HG02870 (cell line): ENCODE measurements around the gene NACC1.
"Not testable (repeated sequence)": the region's sequence is repeated elsewhere in the genome, so short reads cannot be mapped to it uniquely, and the experiment has no call there.

Experiments used
- ATAC-seq: cut with Tn5 transposase; IDR thresholded peaks from one replicate; pipeline ENCODE4 v1.9.1; 2021; ENCODE audit warnings: mild to moderate bottlenecking, moderate library complexity; ENCODE audit not compliant: unreplicated experiment

Gene NACC1

GRCh38 chr19:13160557-13160956, 42.5 kb downstream of the NACC1 start:
- ATAC-seq: no peak

- ATAC-seq: no peak
These were observed 44.9 kb downstream of the NACC1 start for GRCh38 chr19:13162724-13163608.

GRCh38 chr19:13163609-13164342, 45.7 kb downstream of the NACC1 start:
- ATAC-seq: no peak

- no peak for ATAC-seq
These were observed 46.5 kb downstream of the NACC1 start for GRCh38 chr19:13164343-13165161.

GRCh38 chr19:13165162-13165997, 47.3 kb downstream of the NACC1 start:
- ATAC-seq: no peak

GRCh38 chr19:13166151-13166550, 48.1 kb downstream of the NACC1 start:
- not testable (repeated sequence) for ATAC-seq

GRCh38 chr19:13169769-13170168, 51.7 kb downstream of the NACC1 start:
- no peak for ATAC-seq

GRCh38 chr19:13171146-13171545, 53.1 kb downstream of the NACC1 start:
- ATAC-seq: no peak

- no peak for ATAC-seq
These were observed 54.5 kb downstream of the NACC1 start for GRCh38 chr19:13172346-13173138.

- ATAC-seq: no peak
These were observed 55.2 kb downstream of the NACC1 start for GRCh38 chr19:13173139-13173737.

- ATAC-seq: no peak
These were observed 58.3 kb downstream of the NACC1 start for GRCh38 chr19:13176345-13176744.

GRCh38 chr19:13177584-13177983, 59.5 kb downstream of the NACC1 start:
- not testable (repeated sequence) for ATAC-seq

- ATAC-seq: not testable (repeated sequence)
These were observed 60.2 kb downstream of the NACC1 start for GRCh38 chr19:13178291-13178690.

- no peak for ATAC-seq
These were observed 63.8 kb downstream of the NACC1 start for GRCh38 chr19:13181747-13182388.

- not testable (repeated sequence) for ATAC-seq
These were observed 66.9 kb downstream of the NACC1 start for GRCh38 chr19:13184926-13185325.

- ATAC-seq: not testable (repeated sequence)
These were observed 67.9 kb downstream of the NACC1 start for GRCh38 chr19:13185763-13186657.

GRCh38 chr19:13186688-13187087, 68.6 kb downstream of the NACC1 start:
- ATAC-seq: not testable (repeated sequence)
